DOHH2 (cell line): Measurements from ENCODE around the gene ATF2.

Experiments
- H3F3A ChIP-seq: fragments of 200-600 bp; sonication (generic), shearing (Covaris generic); 2 replicates; pipeline ENCODE4 v1.6.0; 2016; ENCODE audit warnings: antibody characterized with exemption, mild to moderate bottlenecking; ENCODE audit not compliant: control insufficient read depth, insufficient read depth
- H3K27ac ChIP-seq: fragments of 200-600 bp; sonication (generic); 2 replicates; pipeline ENCODE4 v1.5.1; 2014; ENCODE audit warnings: low read depth, mild to moderate bottlenecking, low read length, moderate library complexity
- H3K27me3 ChIP-seq: fragments of 200-600 bp; sonication (generic); 2 replicates; pipeline ENCODE4 v1.6.1; 2014; ENCODE audit warnings: mild to moderate bottlenecking, low read length, mixed read lengths; ENCODE audit not compliant: control insufficient read depth
- H3K36me3 ChIP-seq: fragments of 200-600 bp; sonication (generic); 2 replicates; pipeline ENCODE4 v1.6.1; 2014; ENCODE audit warnings: mild to moderate bottlenecking, low read length, moderate library complexity, mixed read lengths; ENCODE audit not compliant: control insufficient read depth
- H3K4me1 ChIP-seq: fragments of 200-600 bp; sonication (generic); 2 replicates; pipeline ENCODE4 v1.6.1; 2014; ENCODE audit warnings: mild to moderate bottlenecking, low read length, mixed read lengths; ENCODE audit not compliant: control insufficient read depth
- H3K4me2 ChIP-seq: fragments of 200-600 bp; sonication (generic); 2 replicates; pipeline ENCODE4 v1.6.0; 2014; ENCODE audit warnings: mild to moderate bottlenecking, low read length, moderate library complexity
- H3K4me3 ChIP-seq: fragments of 200-600 bp; sonication (generic); 2 replicates; pipeline ENCODE4 v1.5.1; 2014; ENCODE audit warnings: mild to moderate bottlenecking, low read length, mixed read lengths
- H3K79me2 ChIP-seq: fragments of 200-600 bp; sonication (generic); 2 replicates; pipeline ENCODE4 v1.6.1; 2014; ENCODE audit warnings: mild to moderate bottlenecking, low read length, mixed read lengths; ENCODE audit not compliant: control insufficient read depth
- H3K9me2 ChIP-seq: fragments of 200-600 bp; sonication (generic); replicated peaks from 2 replicates; pipeline ENCODE4 v1.6.1; 2014; ENCODE audit warnings: mild to moderate bottlenecking, low read length, mixed read lengths; ENCODE audit not compliant: control insufficient read depth
- H3K9me3 ChIP-seq: fragments of 200-600 bp; sonication (generic); 2 replicates; pipeline ENCODE4 v1.6.1; 2014; ENCODE audit warnings: antibody characterized with exemption, low read length, mixed read lengths; ENCODE audit not compliant: control insufficient read depth, insufficient read depth
- H4K20me1 ChIP-seq: fragments of 200-600 bp; sonication (generic); 2 replicates; pipeline ENCODE4 v1.6.0; 2014; ENCODE audit warnings: low read depth, mild to moderate bottlenecking, antibody characterized with exemption, low read length, moderate library complexity; ENCODE audit not compliant: control insufficient read depth, insufficient read depth
- EZH2phosphoT487 ChIP-seq: fragments of 200-600 bp; sonication (generic); IDR thresholded peaks from 2 replicates; pipeline ENCODE4 v1.6.1; 2017; ENCODE audit warnings: borderline replicate concordance, mild to moderate bottlenecking, antibody characterized with exemption, low read length, moderate library complexity, mixed read lengths
- TF ChIP-seq, protein P1 (sequence below): fragments of 200-600 bp; sonication (generic); IDR thresholded peaks from one replicate; pipeline ENCODE4 v1.5.1; 2014; ENCODE audit warnings: antibody characterized with exemption, mild to moderate bottlenecking, low read depth, low read length; ENCODE audit not compliant: poor library complexity, severe bottlenecking

The ATF2 gene

DNA sequence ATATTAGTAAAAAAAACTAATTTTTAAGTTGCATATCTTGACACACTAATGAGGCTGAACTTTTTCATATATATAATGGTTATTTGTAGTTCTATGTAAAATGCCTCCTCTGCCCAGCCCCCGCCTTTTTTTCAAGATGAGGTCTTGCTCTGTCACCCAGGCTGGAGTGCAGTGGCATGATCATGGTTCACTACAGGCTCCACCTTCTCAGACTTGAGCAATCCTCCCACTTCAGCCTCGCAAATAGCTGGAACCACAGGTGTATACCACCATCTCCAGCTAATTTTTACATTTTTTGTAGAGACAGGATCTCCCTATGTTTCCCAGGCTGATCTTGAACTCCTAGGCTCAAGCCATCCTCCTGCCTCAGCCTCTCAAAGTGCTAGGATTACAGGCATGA lies 24.3 kb downstream of the ATF2 start:
- H3K4me3 ChIP-seq, result no peak overlapping the region
- no peaks in the 10 kb centered on the region for H4K20me1 ChIP-seq
- H3K4me1 ChIP-seq, result peaks cover 6% of the 10 kb centered on the region; the same call in 1 of the 2 replicates
- H3K9me2 ChIP-seq, result no peaks in the 10 kb centered on the region
- peaks cover 90% of the 10 kb centered on the region for H3K79me2 ChIP-seq
- peaks cover 41% of the 10 kb centered on the region for H3K36me3 ChIP-seq
- H3K4me2 ChIP-seq, result no peak overlapping the region
- no peaks in the 10 kb centered on the region for H3K9me3 ChIP-seq
- no peak overlapping the region for H3K27ac ChIP-seq
- peaks cover 7% of the 10 kb centered on the region; the same call in 1 of the 2 replicates for H3F3A ChIP-seq
- no peaks in the 10 kb centered on the region for H3K27me3 ChIP-seq
- TF ChIP-seq EZH2phosphoT487, result no peak
- TF ChIP-seq, protein P1, sequence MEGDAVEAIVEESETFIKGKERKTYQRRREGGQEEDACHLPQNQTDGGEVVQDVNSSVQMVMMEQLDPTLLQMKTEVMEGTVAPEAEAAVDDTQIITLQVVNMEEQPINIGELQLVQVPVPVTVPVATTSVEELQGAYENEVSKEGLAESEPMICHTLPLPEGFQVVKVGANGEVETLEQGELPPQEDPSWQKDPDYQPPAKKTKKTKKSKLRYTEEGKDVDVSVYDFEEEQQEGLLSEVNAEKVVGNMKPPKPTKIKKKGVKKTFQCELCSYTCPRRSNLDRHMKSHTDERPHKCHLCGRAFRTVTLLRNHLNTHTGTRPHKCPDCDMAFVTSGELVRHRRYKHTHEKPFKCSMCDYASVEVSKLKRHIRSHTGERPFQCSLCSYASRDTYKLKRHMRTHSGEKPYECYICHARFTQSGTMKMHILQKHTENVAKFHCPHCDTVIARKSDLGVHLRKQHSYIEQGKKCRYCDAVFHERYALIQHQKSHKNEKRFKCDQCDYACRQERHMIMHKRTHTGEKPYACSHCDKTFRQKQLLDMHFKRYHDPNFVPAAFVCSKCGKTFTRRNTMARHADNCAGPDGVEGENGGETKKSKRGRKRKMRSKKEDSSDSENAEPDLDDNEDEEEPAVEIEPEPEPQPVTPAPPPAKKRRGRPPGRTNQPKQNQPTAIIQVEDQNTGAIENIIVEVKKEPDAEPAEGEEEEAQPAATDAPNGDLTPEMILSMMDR, result no peak

DNA sequence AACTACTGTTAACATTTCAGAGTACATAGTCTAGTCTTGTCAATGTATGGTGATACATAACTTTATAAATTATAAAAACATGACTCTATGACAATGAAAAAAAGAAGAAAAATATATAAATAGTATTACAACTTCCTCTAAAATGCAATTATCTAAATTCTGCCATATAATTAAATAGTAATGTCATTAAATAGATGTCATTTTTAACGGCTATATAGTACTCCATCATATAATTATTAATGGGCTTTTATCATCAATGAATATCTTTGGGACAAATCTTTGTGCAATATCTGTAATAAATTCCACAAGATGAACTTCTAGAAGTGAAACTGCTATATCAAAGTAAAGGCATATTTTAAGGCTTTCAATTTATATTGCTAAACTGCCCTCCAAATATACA lies 24.8 kb downstream of the ATF2 start:
- TF ChIP-seq, protein P1, result no peak
- TF ChIP-seq EZH2phosphoT487, result no peak

GRCh38 chr2:175140332-175140731 lies 27.7 kb downstream of the ATF2 start:
- Histone ChIP-seq H3K4me1 (peaks cover 6% of the 10 kb centered on the region; the same call in 1 of the 2 replicates), H3K4me3 (no peak overlapping the region), H4K20me1 (no peaks in the 10 kb centered on the region), H3F3A (peaks cover 7% of the 10 kb centered on the region; the same call in 1 of the 2 replicates), H3K27ac (no peak overlapping the region), H3K36me3 (peaks cover 37% of the 10 kb centered on the region), H3K4me2 (no peak overlapping the region), H3K9me3 (no peaks in the 10 kb centered on the region), H3K9me2 (no peaks in the 10 kb centered on the region), H3K27me3 (no peaks in the 10 kb centered on the region), H3K79me2 (peaks cover 70% of the 10 kb centered on the region)
- no peak for TF ChIP-seq EZH2phosphoT487
- TF ChIP-seq, protein P1, result no peak

More for the DNA sequence above, 24.8 kb downstream of the ATF2 start:
- Histone ChIP-seq H4K20me1 (no peaks in the 10 kb centered on the region), H3K4me3 (no peak overlapping the region), H3K9me2 (no peaks in the 10 kb centered on the region), H3K36me3 (peaks cover 43% of the 10 kb centered on the region), H3K4me1 (peaks cover 6% of the 10 kb centered on the region; the same call in 1 of the 2 replicates), H3K4me2 (no peak overlapping the region), H3K27me3 (no peaks in the 10 kb centered on the region), H3K27ac (no peak overlapping the region), H3K9me3 (no peaks in the 10 kb centered on the region), H3F3A (peaks cover 7% of the 10 kb centered on the region; the same call in 1 of the 2 replicates), H3K79me2 (peaks cover 90% of the 10 kb centered on the region)
